Panc1 (cell line): Measurements from ENCODE around the gene HS3ST5. TPM values are rescaled to one million over a fixed set of nuclear protein-coding genes. Genes with fewer than 3 reads are reported as not detected.

Experiments
- ATAC-seq: fragments of 200-7000 bp; cut with Tn5 transposase; 2 replicates; pipeline ENCODE4 v1.9.1; 2020; ENCODE audit warnings: mild to moderate bottlenecking, moderate library complexity
- BruUV-seq: library from RNA; stranded (reverse); fragments of 400-500 nt; replicated peaks from 2 replicates; lab custom pipeline; 2021; lab: Mats Ljungman, UMichigan
- CTCF ChIA-PET: fragments of 300-600 bp; sonication (Branson Sonifier 250); formaldehyde crosslinking; loops from one replicate; lab custom pipeline; 2022; ENCODE audit warnings: antibody characterized with exemption; lab: Charles Lee
- POLR2A ChIA-PET: fragments of 300-600 bp; sonication (Branson Sonifier 250); formaldehyde crosslinking; loops from one replicate; lab custom pipeline; 2022; ENCODE audit warnings: antibody characterized with exemption; lab: Charles Lee
- DNase-seq: peaks from one replicate; pipeline ENCODE4 v3.0.0-alpha.2; 2010; ENCODE audit warnings: low read depth, low spot score
- H3K27ac ChIP-seq: 2 replicates; pipeline ENCODE4 v1.5.1; 2011; ENCODE audit warnings: mild to moderate bottlenecking, low read length, inconsistent platforms
- H3K27me3 ChIP-seq: fragments of 200-500 bp; sonication (Bioruptor generic); 2 replicates; pipeline ENCODE4 v1.6.0; 2014; ENCODE audit warnings: low read length, inconsistent platforms; ENCODE audit not compliant: control insufficient read depth, insufficient read depth
- H3K36me3 ChIP-seq: fragments of 200-500 bp; sonication (Bioruptor generic); 2 replicates; pipeline ENCODE4 v1.5.1; 2014; ENCODE audit warnings: inconsistent platforms, mild to moderate bottlenecking, low read length, moderate library complexity; ENCODE audit not compliant: control insufficient read depth, insufficient read depth
- H3K4me1 ChIP-seq: 2 replicates; pipeline ENCODE4 v1.5.1; 2011; ENCODE audit warnings: inconsistent platforms, mild to moderate bottlenecking, low read length, moderate library complexity; ENCODE audit not compliant: control insufficient read depth, insufficient read depth
- H3K4me3 ChIP-seq, 2 experiments: 2 replicates each; pipeline ENCODE4 v1.5.1; 2011 to 2012; ENCODE audit warnings: low read depth in 2 of 2, low read length in 2 of 2, mild to moderate bottlenecking in 2 of 2, inconsistent platforms in 1 of 2, moderate library complexity in 1 of 2
- H3K9me3 ChIP-seq: fragments of 200-500 bp; sonication (Bioruptor generic); 2 replicates; pipeline ENCODE4 v1.5.1; 2014; ENCODE audit warnings: low read depth, mild to moderate bottlenecking, inconsistent platforms, low read length, moderate library complexity; ENCODE audit not compliant: control insufficient read depth, insufficient read depth
- POLR2AphosphoS5 ChIP-seq: IDR thresholded peaks from 2 replicates; pipeline ENCODE4 v1.6.1; 2012; ENCODE audit warnings: mild to moderate bottlenecking, low read depth, low read length, moderate library complexity
- SIN3A ChIP-seq: IDR thresholded peaks from 2 replicates; pipeline ENCODE4 v1.6.1; 2012; ENCODE audit warnings: low read depth, mild to moderate bottlenecking, low read length, moderate library complexity, borderline replicate concordance; ENCODE audit not compliant: insufficient read depth
- TCF7L2 ChIP-seq: IDR thresholded peaks from 2 replicates; pipeline ENCODE4 v1.6.1; 2011; ENCODE audit warnings: mild to moderate bottlenecking, low read depth, low read length, inconsistent platforms
- in situ Hi-C: cut with HindIII; loops from 2 replicates; pipeline ENCODE4 v1.10.0; 2016; ENCODE audit warnings: low sequenced_read_pairs, low pct_unique_long_range_greater_than_20kb
- intact Hi-C: fragments of 100-400 bp; cut with micrococcal nuclease; formaldehyde crosslinking; loops from one replicate; pipeline ENCODE4 v1.10.0; 2022; ENCODE audit not compliant: unreplicated experiment
- total RNA-seq: library from RNA; stranded (reverse); gene quantifications from one replicate; pipeline ENCODE4 v1.2.1, GENCODE V29; 2021; ENCODE audit not compliant: unreplicated experiment
- TF ChIP-seq, protein P1 (sequence below), 2 experiments: IDR thresholded peaks; 2 replicates each; pipeline ENCODE4 v1.6.1; 2011 to 2012; ENCODE audit warnings: low read depth in 2 of 2, control low read depth in 1 of 2, low read length in 1 of 2, mild to moderate bottlenecking in 1 of 2, moderate library complexity in 1 of 2; ENCODE audit not compliant: insufficient read depth in 1 of 2
- TF ChIP-seq, protein P2 (sequence below): fragments of 450-650 bp; IDR thresholded peaks from 2 replicates; pipeline ENCODE4 v1.5.1; 2017; ENCODE audit warnings: mild to moderate bottlenecking

Gene HS3ST5
- total RNA-seq, 1 experiment from 2014 or later: 0.05 TPM

DNA sequence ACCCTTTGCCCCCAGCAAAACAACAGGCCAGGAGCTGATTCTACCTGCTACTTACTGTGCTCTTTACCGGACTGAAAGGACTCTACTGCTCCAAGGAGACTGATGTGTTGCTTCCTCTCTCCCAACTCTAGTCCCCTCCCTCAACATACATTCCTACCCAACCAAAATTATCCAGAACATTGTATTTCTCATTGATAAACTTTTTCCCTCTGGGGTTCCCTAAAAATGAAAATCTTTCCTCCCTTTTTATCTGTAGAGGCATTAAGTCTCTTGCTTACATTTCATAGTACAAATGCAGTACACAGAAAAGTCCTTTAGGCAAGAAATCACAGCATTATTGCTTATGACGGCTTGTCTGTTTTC lies 940 bp upstream of the HS3ST5 start:
- in situ Hi-C loops: no loop called here
- Histone ChIP-seq H3K4me3 (peak overlapping the region in 1 of 2 experiments; percentile 51; a peak in 2 of 4 replicates), H3K36me3 (no peaks in the 10 kb centered on the region), H3K4me1 (peaks cover 5% of the 10 kb centered on the region), H3K27me3 (peaks cover 37% of the 10 kb centered on the region), H3K9me3 (no peaks in the 10 kb centered on the region), H3K27ac (no peak overlapping the region)
- POLR2A ChIA-PET: no interaction called here
- intact Hi-C loops: no loop called here
- no TSS peak for BruUV-seq
- DNase-seq (no peak), ATAC-seq (peak; percentile 43; the same call in 1 of the 2 replicates)
- TF ChIP-seq, protein P1, sequence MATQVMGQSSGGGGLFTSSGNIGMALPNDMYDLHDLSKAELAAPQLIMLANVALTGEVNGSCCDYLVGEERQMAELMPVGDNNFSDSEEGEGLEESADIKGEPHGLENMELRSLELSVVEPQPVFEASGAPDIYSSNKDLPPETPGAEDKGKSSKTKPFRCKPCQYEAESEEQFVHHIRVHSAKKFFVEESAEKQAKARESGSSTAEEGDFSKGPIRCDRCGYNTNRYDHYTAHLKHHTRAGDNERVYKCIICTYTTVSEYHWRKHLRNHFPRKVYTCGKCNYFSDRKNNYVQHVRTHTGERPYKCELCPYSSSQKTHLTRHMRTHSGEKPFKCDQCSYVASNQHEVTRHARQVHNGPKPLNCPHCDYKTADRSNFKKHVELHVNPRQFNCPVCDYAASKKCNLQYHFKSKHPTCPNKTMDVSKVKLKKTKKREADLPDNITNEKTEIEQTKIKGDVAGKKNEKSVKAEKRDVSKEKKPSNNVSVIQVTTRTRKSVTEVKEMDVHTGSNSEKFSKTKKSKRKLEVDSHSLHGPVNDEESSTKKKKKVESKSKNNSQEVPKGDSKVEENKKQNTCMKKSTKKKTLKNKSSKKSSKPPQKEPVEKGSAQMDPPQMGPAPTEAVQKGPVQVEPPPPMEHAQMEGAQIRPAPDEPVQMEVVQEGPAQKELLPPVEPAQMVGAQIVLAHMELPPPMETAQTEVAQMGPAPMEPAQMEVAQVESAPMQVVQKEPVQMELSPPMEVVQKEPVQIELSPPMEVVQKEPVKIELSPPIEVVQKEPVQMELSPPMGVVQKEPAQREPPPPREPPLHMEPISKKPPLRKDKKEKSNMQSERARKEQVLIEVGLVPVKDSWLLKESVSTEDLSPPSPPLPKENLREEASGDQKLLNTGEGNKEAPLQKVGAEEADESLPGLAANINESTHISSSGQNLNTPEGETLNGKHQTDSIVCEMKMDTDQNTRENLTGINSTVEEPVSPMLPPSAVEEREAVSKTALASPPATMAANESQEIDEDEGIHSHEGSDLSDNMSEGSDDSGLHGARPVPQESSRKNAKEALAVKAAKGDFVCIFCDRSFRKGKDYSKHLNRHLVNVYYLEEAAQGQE (IDR thresholded peaks at IDR 0.05; ENCODE audit: insufficient read depth in 1 of 2, low read depth in 2 of 2, low read length in 1 of 2): no peak
- TF ChIP-seq, protein P2, sequence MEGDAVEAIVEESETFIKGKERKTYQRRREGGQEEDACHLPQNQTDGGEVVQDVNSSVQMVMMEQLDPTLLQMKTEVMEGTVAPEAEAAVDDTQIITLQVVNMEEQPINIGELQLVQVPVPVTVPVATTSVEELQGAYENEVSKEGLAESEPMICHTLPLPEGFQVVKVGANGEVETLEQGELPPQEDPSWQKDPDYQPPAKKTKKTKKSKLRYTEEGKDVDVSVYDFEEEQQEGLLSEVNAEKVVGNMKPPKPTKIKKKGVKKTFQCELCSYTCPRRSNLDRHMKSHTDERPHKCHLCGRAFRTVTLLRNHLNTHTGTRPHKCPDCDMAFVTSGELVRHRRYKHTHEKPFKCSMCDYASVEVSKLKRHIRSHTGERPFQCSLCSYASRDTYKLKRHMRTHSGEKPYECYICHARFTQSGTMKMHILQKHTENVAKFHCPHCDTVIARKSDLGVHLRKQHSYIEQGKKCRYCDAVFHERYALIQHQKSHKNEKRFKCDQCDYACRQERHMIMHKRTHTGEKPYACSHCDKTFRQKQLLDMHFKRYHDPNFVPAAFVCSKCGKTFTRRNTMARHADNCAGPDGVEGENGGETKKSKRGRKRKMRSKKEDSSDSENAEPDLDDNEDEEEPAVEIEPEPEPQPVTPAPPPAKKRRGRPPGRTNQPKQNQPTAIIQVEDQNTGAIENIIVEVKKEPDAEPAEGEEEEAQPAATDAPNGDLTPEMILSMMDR: peak; percentile 37; the same call in 1 of the 2 replicates
- CTCF ChIA-PET: no interaction called here

DNA sequence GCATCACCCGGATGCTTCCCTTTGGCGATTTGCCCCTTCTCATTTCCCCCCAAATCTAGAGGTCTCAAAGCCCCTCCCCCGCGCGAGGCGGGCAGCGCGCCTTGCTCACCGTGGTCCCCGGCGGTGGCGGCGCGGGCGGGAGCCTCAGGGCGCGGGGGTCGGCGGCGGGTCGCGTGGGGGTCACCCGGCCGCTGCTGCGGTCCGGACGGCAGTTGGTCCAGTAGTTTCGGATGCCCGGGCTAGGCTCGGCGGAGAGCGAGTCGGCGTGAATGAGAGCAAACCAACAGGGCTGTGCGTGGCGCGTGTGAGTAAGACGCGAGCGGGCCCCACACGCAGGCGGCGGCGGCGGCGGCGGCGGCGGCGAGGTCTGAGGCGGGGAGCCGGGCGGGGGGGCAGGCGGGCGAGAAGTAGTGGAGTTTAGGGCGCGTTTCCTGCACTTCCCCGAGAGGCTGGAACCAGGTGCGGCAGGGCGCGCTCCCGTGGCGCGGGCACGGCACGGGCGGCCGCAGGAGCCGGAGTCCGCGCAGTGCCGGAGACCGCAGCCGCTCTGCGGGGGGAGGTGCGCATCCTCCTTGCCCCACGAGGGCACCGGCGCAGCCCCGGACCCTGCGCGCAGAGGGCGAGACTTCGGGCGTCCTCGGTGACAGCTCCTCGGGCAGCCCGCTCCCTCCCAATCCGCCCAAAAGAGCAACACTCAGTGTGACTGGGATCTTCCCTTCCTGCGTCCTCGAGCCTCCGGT lies 567 bp downstream of the HS3ST5 start:
- in situ Hi-C loops: no loop called here
- peak; percentile 68 for ATAC-seq
- Histone ChIP-seq H3K27me3 (peaks cover 42% of the 10 kb centered on the region), H3K27ac (no peak overlapping the region), H3K36me3 (no peaks in the 10 kb centered on the region), H3K4me3 (peak overlapping the region; percentile 40 to 51), H3K9me3 (no peaks in the 10 kb centered on the region), H3K4me1 (peaks cover 5% of the 10 kb centered on the region)
- BruUV-seq: no TSS peak
- TF ChIP-seq, protein P1 (IDR thresholded peaks at IDR 0.05; ENCODE audit: insufficient read depth in 1 of 2, low read depth in 2 of 2, low read length in 1 of 2): no peak
- TF ChIP-seq POLR2AphosphoS5 (no peak), SIN3A (no peak), TCF7L2 (no peak)
- TF ChIP-seq, protein P2: no peak
- no peak for DNase-seq
- CTCF ChIA-PET: interaction anchor here (0.6 kb wide), 2 partner anchors 371 to 374 kb away, joined by 3 to 4 read pairs; partner anchors contain the start of gene HDAC2
- intact Hi-C loops: no loop called here
- POLR2A ChIA-PET: no interaction called here
